ENCODE measurements around the gene ZNF598.

DNA sequence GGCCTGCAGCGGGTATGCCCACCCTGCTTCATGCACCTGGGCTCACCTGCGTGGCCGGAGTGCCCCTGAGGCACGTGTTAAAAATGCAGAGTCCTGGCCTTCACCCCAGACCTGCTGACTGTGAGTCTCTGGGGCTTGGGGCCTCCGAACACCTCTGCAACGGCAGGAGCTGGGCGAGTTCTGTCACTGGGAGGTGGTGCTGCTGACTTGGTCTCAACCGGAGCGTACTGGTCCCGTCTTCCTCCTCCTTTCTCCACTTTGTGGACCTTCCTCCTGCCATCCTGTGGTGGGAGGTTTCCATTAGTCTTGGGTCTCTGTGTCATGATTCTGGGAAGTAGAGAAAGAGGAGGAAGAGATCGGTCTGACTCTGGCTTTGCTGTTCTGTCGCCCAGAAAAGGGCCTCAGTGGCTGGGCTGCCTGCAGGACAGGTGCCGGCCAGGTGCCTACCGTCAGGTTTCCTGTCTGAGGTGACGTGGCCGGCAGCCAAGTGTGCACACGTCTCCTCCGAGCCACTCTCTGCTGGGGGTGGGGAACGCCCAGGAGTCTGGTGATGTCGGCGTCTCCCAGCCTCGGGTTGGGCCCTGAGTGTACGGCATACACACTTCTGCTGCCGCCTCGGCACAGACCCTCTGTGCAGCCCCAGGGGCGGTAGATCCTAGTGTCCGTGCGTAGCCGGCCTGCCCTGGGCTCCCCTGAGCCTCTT lies 45.1 kb upstream of the ZNF598 start:
- TF ChIP-seq EZH2 (IDR thresholded peaks at IDR 0.05), result no peak
- no peak for TF ChIP-seq POLR2AphosphoS5 (IDR thresholded peaks at IDR 0.05; ENCODE audit: borderline replicate concordance, low read depth, low read length)

Data from SK-N-MC (cell line).